H4 (cell line): ENCODE results near the gene TRAPPC8. TPM values are rescaled to one million over a fixed set of nuclear protein-coding genes. Genes with fewer than 3 reads are reported as not detected.
"Not testable (repeated sequence)": the region's sequence is repeated elsewhere in the genome, so short reads cannot be mapped to it uniquely, and the experiment has no call there.

Experiments used
- DNase-seq: peaks from one replicate; pipeline ENCODE4 v3.0.0-alpha.2; 2015; ENCODE audit warnings: low spot score
- total RNA-seq: library from RNA; depleted of rRNA; stranded (reverse); fragments of >200 nt; shearing (Covaris generic); gene quantifications from 2 replicates; pipeline ENCODE4 v1.2.3, GENCODE V29; 2014; rRNA removed

The TRAPPC8 gene, protein sequence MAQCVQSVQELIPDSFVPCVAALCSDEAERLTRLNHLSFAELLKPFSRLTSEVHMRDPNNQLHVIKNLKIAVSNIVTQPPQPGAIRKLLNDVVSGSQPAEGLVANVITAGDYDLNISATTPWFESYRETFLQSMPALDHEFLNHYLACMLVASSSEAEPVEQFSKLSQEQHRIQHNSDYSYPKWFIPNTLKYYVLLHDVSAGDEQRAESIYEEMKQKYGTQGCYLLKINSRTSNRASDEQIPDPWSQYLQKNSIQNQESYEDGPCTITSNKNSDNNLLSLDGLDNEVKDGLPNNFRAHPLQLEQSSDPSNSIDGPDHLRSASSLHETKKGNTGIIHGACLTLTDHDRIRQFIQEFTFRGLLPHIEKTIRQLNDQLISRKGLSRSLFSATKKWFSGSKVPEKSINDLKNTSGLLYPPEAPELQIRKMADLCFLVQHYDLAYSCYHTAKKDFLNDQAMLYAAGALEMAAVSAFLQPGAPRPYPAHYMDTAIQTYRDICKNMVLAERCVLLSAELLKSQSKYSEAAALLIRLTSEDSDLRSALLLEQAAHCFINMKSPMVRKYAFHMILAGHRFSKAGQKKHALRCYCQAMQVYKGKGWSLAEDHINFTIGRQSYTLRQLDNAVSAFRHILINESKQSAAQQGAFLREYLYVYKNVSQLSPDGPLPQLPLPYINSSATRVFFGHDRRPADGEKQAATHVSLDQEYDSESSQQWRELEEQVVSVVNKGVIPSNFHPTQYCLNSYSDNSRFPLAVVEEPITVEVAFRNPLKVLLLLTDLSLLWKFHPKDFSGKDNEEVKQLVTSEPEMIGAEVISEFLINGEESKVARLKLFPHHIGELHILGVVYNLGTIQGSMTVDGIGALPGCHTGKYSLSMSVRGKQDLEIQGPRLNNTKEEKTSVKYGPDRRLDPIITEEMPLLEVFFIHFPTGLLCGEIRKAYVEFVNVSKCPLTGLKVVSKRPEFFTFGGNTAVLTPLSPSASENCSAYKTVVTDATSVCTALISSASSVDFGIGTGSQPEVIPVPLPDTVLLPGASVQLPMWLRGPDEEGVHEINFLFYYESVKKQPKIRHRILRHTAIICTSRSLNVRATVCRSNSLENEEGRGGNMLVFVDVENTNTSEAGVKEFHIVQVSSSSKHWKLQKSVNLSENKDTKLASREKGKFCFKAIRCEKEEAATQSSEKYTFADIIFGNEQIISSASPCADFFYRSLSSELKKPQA (N-terminal part only)
- total RNA-seq: 18.9 and 24.3 TPM in 2 replicates

DNA sequence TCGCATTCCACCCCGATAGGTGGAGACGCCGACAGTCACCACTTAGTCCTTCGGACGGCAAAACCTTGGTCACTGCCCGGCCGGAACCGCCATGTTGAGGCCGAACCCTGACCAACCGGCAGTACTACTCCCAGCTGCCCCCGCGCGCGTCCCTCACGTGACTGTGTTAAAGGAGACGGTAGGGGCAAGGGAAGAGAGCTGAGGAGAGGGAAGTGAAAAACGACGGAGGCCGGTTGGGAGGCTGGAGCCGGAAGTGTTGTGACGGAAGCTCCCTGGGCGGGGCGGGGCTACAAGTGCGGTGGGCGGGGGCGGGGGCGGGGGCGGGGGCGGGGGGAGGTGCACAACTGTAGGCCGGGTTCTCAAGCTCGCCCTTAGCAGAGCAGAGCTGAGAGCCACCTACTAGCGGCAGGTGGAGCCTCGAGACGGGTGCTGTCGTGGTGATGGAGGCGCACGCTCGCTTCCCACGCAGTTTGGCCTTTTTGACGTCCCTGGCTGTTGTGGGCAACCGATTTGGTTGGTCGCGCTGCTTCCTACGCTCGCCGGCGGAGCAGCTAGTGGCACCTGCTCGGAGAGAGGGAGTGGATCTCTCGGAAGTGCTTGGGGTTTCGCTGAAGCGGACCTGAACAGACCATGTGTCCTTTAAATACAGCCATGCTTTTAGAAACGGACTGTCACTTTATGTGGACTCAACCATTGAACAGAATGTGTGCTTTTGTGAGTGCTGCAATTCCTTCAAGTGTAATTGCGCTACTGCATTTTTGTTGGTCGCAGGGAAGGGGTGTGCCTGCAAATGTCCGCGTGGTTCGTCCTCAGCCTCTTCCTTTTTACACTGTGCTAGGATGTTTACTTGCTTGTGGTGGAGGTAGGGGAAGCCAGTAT, at the start of gene TRAPPC8:
Gene TRAPPC8 (minus strand): TSS at position 130 of the 879 bp plus-strand sequence. CDS start 364 bp downstream, outside the sequence.
- DNase-seq: peak; percentile 97

DNA sequence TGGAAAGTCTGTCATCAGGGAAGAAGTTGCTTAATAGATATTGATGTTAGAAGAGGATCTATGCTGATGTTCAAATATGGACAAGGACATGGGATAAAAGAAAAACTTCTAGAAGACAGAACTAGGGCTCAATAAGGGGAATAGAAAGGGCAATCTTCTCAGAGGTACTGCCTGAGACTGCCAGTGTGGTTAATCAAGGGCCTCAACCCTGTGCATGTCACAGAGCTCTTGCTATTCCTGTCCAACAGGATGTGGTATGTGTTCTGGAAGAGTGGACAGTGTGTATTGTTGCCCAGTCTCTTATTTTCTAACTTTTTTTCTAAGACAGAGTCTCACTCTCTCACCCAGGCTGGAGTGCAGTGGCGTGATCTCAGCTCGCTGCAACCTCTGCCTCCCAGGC, 47.9 kb upstream of the TRAPPC8 start:
- no peak for DNase-seq

DNA sequence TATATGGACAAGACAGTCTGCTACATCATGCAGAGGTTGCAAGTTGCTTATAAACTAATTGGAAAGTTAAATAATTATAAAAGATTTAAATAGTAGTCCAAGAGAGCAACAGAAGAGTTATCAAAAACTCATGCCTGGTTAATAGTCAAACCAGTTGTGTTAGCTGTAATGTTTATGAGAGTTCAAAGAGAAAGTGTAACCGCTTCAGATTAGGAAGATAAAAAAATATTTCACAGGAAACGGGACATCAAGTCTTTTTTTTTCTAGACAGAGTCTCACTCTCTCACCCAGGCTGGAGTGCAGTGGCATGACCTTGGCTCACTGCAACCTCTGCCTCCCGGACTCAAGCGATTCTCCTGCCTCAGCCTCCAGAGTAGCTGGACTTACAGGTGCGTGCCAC, 41.0 kb upstream of the TRAPPC8 start:
- DNase-seq: no peak

DNA sequence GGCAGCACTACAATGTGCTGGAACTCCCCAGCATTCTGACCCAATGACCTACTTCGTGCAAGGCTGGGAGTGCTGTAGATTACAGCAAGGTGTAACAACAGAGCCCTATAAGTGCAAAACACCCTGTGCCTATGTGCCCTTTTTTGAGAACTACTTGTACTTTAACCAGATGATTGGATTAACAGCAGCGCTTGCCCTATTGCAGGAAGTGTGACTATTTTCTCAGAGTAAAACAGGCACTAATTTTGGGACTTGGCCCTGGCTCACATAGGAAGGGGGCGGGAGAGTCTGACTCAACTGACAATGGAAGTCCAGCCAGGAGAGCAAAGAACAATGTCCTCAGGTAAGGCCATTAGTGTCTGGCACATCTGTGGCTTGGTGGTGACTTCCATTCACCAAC, 40.1 kb upstream of the TRAPPC8 start:
- no peak for DNase-seq

DNA sequence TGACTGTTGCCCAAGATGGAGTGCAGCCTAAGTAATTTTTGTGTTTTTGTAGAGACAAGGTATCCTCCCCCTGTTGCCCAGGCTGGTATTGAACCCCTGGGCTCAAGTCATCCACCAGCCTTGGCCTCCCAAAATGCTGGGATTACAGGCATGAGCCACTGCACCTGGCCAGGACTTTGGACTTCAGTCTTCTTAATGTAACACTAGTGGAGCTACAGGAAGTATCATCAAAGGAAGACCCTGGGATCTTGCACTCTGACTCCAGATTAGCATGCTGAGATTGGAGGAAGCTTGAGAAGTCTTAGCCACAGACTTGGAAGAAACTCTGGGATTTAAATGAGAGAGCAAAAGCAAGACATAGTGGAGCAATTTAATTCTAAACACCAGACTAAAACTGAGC, 37.9 kb upstream of the TRAPPC8 start:
- no peak for DNase-seq

DNA sequence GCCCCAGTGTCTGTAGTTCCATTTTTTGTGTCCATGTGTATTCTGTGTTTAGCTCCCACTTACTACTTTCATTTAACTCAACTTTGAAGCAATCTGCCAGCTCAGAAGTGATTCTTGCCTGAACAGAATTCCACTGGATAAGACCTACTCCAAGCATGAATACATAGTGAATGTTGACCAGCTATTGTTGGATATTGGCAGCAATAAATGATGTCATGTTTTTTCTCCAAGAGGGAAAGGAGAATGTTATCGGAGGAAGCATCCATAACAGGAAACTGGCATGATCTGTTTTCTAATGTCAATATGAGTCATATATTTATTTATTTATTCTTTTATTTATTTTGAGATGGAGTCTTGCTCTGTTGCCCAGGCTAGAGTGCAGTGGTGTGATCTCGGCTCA, 36.8 kb upstream of the TRAPPC8 start:
- DNase-seq: no peak

DNA sequence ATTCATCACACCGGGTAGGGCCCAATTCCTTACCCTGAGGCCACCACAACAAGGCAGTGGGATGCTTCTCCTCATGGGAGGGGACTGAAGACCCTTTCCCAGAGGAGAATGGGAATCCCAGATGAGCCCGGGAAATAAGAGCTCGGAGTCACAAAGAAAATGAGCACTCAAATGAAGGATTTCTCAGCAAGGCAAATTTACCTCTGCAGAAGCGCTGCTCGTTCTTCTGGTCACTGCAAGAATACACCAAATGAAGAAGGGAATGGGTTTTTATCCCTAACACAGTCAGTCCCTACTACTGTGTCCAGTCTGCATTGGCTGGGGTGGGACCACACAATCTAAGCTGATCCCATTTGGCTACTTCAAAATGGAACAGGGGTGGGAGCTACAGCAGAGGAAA, 35.7 kb upstream of the TRAPPC8 start:
- DNase-seq: no peak

DNA sequence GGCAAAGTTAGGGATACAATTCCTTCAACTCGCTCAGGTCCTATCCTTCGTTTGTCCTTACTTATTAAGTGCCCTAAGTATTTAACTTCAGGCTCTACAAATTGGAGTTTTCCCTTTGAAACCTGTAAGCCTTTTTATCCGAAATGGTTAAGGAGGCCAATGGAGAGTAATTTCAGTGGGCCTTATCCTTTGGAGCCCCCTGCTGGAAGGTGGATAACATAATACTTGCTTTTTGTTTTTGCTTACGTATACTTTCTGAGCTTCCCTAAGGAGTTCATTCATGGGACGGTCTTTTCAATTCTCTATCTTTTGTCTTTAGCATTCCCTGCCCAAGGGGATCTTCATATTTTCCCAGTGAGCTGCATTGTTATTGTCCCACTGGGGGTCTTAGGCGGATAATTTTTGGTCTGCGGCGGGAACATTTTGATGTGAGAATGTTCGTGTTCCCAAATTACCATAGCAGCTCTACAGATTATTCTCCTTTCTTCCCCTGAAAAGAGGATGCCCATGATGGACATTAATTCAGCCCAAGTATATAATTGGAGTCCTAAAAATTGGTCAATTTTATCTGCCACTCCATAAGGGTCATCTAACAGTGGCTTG, 34.4 kb upstream of the TRAPPC8 start:
- peak; percentile 15 for DNase-seq

DNA sequence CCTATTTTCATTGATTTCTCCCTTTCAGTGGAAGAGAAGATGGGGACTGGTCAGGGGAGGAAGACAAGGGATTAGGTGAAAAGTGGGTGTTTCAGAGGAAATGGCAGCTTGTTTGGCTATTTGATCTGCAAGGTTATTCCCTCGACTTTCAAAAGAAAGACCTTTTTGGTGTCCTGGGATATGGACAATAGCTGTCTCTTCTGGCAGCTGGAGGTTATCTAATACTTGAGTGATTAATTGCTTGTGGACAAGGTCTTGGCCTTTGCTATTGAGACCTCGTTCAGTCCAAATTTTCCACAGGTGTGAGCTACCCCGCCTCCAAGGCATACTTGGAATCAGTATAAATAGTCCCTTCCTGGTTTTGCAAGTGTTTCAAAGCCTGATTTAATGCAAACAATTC, 33.3 kb upstream of the TRAPPC8 start:
- DNase-seq: no peak

DNA sequence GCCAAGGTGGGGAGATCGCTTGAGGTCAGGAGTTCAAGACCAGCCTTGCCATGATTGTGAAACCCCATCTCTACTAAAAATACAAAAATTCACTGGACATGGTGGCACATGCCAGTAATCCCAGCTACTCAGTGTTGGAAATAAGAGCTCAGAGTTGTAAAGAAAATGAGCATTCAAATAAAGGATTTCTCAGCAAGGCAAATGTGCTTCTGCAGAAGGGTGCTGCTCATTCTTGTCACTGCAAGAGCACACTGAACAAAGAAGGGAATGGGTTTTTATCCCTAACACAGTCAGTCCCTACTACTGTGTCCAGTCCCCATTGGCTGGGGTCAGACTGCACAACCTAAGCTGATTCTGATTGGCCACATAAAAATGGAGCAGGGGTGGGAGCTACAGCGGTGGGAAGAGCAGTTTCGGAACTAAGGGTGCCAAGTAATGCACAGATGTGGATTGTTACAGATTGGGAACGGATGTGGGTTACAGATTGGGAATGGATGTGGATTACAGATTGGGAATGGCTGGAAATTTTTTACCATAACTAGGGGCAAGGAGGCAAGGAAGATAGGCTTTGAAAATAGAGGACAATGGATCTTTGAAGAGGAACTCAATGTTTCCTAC, 31.1 kb upstream of the TRAPPC8 start:
- no peak for DNase-seq

DNA sequence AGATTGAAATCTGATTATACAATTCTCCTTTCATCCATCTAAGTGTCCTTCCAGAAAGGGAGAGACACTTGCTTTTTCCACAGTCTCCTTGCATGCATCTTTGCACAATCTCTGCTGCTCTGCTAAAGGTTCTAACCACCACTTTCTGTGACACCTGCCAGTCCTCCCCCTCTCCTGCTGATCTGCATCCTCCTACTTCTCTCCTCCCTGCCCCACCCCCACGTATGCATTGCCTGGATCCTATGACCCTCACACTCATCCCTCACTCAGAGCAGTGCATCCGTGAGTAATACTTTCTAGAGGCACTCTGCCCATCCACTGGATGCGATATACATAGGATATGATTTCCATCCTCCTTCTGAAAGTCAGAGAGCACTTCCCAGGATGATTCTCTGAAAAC, 27.7 kb upstream of the TRAPPC8 start:
- no peak for DNase-seq

DNA sequence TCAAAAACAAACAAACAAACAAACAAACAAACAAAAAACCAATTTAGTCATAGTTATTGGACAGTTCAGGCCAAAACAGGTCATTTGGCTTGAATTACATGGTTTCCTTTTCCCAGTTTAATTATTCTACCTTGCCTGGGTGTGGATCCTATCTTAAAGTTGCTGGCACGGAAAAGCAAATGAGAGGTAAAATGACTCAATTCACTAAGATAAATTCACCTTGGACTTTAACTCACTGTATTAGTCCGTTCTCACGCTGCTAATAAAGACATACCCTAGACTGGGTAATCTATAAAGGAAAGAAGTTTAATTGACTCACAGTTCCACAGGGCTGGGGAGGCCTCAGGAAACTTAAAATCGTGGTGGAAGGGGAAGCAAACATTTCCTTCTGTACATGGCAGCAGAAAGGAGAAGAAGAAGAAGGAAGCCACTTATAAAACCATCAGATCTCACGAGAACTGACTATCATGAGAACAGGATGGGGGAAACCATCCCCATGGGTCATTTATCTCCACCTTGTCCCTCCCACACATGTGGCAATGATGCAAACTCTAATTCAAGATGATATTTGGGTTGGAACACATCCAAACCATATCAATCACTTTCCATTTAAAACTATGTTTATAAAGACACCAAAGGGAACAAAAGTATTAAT, 22.5 kb upstream of the TRAPPC8 start:
- DNase-seq: no peak

DNA sequence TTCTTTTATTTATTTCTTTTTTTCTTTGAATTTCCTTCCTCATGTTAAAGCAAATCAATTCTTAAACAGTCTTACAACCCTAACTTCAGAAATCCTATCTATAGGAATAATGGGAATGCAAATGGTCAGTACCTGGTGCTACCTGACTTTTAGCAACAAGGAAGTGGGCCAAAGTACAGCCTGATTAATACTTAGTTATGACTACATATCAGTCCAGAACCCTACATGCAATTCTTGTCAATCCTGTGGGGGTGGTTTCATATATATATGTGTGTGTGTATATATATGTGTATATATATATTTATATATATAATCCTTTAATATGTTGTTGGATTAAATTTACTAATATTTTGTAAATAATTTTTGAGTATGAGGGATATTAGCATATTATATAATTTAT, 14.8 kb upstream of the TRAPPC8 start:
- DNase-seq: no peak

DNA sequence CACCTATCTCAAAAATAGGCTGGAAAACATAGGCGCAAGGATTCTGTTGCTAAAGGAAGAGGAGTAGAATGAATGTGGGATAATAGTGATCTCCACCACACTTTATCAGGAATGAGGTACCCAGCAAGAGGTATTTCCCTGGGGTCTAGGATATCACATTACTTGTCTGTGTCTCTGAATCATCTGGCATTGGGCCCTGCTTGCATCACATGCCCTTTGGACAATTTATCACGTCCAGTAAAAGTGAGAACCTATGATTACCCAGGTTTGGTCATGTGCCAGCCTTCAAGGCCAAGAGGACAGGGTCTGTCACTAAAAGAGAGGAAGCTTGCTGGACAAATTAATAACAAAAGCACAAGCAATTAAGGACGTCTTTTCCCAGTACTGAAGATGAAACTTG, 11.4 kb upstream of the TRAPPC8 start:
- no peak for DNase-seq

DNA sequence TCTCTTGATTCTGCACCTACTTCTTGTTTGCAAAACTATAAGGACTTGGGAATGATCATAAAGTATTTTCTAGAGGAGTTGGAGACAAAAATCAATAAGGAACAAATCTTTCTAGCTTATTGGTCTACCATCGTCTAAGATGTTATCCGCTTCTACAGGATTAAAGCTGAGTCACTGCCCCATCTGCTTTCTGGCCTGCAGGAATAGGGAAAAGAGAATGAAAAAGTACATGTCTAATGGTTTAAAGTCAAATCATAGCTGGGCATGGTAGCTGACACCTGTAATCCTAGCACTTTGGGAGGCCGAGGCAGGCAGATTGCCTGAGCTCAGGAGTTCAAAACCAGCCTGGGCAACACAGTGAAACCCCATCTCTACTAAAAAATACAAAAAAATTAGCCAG, 10.8 kb upstream of the TRAPPC8 start:
- not testable (repeated sequence) for DNase-seq

DNA sequence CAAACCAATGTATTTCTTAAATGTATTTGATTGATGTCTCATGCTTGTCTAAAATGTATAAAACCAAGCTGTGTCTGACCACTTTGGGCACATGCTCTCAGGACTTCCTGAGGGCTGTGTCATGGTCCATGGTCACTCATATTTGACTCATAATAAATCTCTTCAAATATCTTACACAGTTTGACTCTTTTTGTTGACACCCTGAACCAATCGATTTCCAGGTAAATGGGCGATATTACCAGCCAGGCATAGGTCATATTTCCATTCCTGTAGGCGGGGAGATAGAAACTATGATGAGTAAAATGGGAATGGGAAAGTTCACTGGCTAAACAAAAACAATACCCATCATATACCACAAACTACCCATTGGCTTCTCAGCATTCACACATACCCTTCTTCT, 9.3 kb upstream of the TRAPPC8 start:
- DNase-seq: no peak

DNA sequence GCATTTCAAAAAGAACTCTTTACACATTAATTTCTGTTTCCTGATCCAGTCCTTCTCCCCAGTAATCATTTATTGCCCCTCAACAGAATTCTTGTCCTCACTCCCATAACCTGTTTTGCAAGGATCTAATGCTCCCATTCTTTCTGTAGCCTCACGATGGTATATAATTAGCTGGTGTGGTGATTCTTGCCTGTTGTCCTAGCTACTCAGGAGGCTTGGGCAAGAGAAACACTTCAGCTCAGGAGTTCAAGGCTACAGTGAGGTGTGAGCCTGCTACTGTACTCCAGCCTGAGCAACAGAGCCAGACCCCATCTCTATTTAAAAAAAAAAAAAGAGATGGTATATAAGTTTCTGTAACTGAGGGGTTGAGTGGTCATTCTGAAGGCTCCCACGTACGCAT, 7.7 kb upstream of the TRAPPC8 start:
- no peak for DNase-seq

DNA sequence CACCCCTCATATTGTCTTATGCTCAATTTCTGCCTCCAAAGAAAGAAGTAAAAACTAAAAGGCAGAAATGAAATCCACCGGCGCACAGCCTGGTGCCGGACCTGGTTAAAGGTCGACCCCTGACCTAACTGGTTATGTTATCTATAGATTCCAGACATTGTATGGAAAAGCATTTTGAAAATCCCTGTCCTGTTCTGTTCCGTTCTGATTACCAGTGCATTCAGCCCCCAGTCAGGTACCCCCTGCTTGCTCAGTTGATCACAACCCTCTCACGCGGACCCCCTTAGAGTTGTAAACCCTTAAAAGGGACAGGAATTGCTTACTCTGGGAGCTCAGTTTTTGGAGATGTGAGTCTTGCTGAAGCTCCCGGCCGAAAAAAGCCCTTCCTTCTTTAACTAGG, 5.4 kb upstream of the TRAPPC8 start:
- DNase-seq: not testable (repeated sequence)

DNA sequence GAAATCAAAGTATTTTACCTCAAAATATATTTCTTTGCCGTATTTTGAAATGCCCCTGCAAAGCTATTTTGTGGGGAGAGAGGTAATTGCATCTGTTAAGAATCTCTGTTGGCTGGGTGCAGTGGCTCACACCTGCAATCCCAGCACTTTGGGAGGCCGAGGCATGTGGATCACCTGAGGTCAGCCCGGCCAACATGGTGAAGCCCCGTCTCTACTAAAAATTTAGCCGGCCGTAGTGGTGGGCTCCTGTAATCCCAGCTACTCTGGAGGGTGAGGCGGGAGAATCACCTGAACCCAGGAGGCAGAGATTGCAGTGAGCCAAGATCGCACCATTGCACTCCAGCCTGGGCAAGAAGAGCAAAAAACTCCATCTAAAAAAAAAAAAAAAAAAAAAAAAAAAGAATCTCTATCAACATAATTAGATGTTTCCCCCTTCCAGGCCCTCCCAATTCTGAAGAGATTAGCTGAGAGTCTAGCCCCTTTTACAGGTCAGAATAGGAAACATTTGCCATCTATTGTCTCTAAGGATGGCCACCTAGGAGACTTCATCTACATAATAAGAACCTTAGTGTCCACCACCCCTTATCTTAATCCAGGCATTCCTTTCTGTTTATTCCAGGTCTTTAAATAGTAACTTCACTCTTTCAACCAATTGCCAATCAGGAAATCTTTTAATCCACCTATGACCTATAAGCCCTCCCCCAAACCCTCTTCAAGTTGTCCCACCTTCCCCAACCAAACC, 3.5 kb upstream of the TRAPPC8 start:
- DNase-seq: no peak
